Embryonic facial prominence (tissue), 1 donor: ENCODE results near the gene GFPT2.

Source experiments
- DNase-seq: peaks from one replicate; pipeline ENCODE4 v3.0.0-alpha.2; 2016; ENCODE audit errors: extremely low spot score

The GFPT2 gene

GRCh38 chr5:180353048-180353979, at the start of gene GFPT2:
GFPT2 (minus strand) TSS chr5:180353336; CDS start chr5:180353217, 119 bp downstream.
- DNase-seq = peak; percentile 50

- no peak for DNase-seq
Observed at GRCh38 chr5:180402716-180403115, 49.6 kb upstream of the GFPT2 start.

- no peak for DNase-seq
Observed at GRCh38 chr5:180401229-180401907, 48.2 kb upstream of the GFPT2 start.

- DNase-seq = no peak
Observed at GRCh38 chr5:180400416-180400815, 47.3 kb upstream of the GFPT2 start.

- DNase-seq = no peak
Observed at GRCh38 chr5:180399401-180400215, 46.5 kb upstream of the GFPT2 start.

GRCh38 chr5:180396926-180397325, 43.8 kb upstream of the GFPT2 start:
- no peak for DNase-seq

- DNase-seq = no peak
Observed at GRCh38 chr5:180395540-180396274, 42.6 kb upstream of the GFPT2 start.

- DNase-seq = no peak
Observed at GRCh38 chr5:180394031-180394636, 41.0 kb upstream of the GFPT2 start.

GRCh38 chr5:180391276-180391675, 38.1 kb upstream of the GFPT2 start:
- DNase-seq = no peak

GRCh38 chr5:180390441-180391190, 37.5 kb upstream of the GFPT2 start:
- no peak for DNase-seq

- no peak for DNase-seq
Observed at GRCh38 chr5:180389252-180390101, 36.3 kb upstream of the GFPT2 start.

- DNase-seq = no peak
Observed at GRCh38 chr5:180387798-180388197, 34.7 kb upstream of the GFPT2 start.

GRCh38 chr5:180382926-180383325, 29.8 kb upstream of the GFPT2 start:
- no peak for DNase-seq

- DNase-seq = no peak
Observed at GRCh38 chr5:180381851-180382480, 28.8 kb upstream of the GFPT2 start.

- DNase-seq = no peak
Observed at GRCh38 chr5:180381428-180381827, 28.3 kb upstream of the GFPT2 start.

GRCh38 chr5:180380856-180381255, 27.7 kb upstream of the GFPT2 start:
- no peak for DNase-seq

- no peak for DNase-seq
Observed at GRCh38 chr5:180380441-180380840, 27.3 kb upstream of the GFPT2 start.

GRCh38 chr5:180379355-180380070, 26.4 kb upstream of the GFPT2 start:
- no peak for DNase-seq
